ENCODE measurements around the gene NKTR. TPM values are rescaled to one million over a fixed set of nuclear protein-coding genes. Genes with fewer than 3 reads are reported as not detected.

NKTR gene
- total and polyA plus RNA-seq, 2 of the 13 experiments (the other 11 are each of a cell fraction or from before 2014, with no cell fraction given): 41.3 to 59.6 TPM

- no peak for TF ChIP-seq ELK4 (CRISPR knock-in tag; IDR thresholded peaks at IDR 0.05; ENCODE audit: borderline replicate concordance)
- TF ChIP-seq MYC (CRISPR knock-in tag; IDR thresholded peaks at IDR 0.05; ENCODE audit: borderline replicate concordance): no peak
- no peak for TF ChIP-seq GRHL1 (CRISPR knock-in tag; conservative IDR thresholded peaks at IDR 0.05)
- TF ChIP-seq HNF4A (CRISPR knock-in tag; IDR thresholded peaks at IDR 0.05): no peak
- TF ChIP-seq ZNF720 (CRISPR knock-in tag; IDR thresholded peaks at IDR 0.05): no peak
- TF ChIP-seq FOXC1 (CRISPR knock-in tag; IDR thresholded peaks at IDR 0.05; ENCODE audit: borderline replicate concordance): peak; percentile 13; the same call in 1 of the 2 replicates
- TF ChIP-seq ZNF230 (CRISPR knock-in tag; IDR thresholded peaks at IDR 0.05): no peak
- no peak for TF ChIP-seq HHEX (CRISPR knock-in tag; IDR thresholded peaks at IDR 0.05)
- TF ChIP-seq SOX6 (IDR thresholded peaks at IDR 0.05): no peak
- TF ChIP-seq SOX6 (CRISPR knock-in tag; IDR thresholded peaks at IDR 0.05): no peak
- no peak for TF ChIP-seq HOXA3 (CRISPR knock-in tag; IDR thresholded peaks at IDR 0.05)
- TF ChIP-seq ZNF547 (CRISPR knock-in tag; IDR thresholded peaks at IDR 0.05): peak; percentile 76; the same call in 1 of the 2 replicates
- no peak for TF ChIP-seq TOE1 (CRISPR knock-in tag; IDR thresholded peaks at IDR 0.05)
- TF ChIP-seq ZC3H13 (CRISPR knock-in tag; IDR thresholded peaks at IDR 0.05): no peak
- TF ChIP-seq TSC22D2 (CRISPR knock-in tag; IDR thresholded peaks at IDR 0.05; ENCODE audit: borderline replicate concordance): no peak
- TF ChIP-seq HDAC6 (IDR thresholded peaks at IDR 0.05; ENCODE audit: low read depth, low read length): no peak
- no peak for TF ChIP-seq IRF2 (CRISPR knock-in tag; IDR thresholded peaks at IDR 0.05)
- TF ChIP-seq, protein P1, sequence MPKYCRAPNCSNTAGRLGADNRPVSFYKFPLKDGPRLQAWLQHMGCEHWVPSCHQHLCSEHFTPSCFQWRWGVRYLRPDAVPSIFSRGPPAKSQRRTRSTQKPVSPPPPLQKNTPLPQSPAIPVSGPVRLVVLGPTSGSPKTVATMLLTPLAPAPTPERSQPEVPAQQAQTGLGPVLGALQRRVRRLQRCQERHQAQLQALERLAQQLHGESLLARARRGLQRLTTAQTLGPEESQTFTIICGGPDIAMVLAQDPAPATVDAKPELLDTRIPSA (CRISPR knock-in tag; IDR thresholded peaks at IDR 0.05; ENCODE audit: borderline replicate concordance): no peak
- TF ChIP-seq ZNF225 (CRISPR knock-in tag; IDR thresholded peaks at IDR 0.05): no peak
- TF ChIP-seq ZNF598 (CRISPR knock-in tag; IDR thresholded peaks at IDR 0.05; ENCODE audit: borderline replicate concordance): 0 out of 2 replicates have a peak, but pooled peaks have one; percentile 44
- no peak for TF ChIP-seq ZNF670 (CRISPR knock-in tag; IDR thresholded peaks at IDR 0.05; ENCODE audit: borderline replicate concordance)
Observed at GRCh38 chr3:42653303-42653559, 52.7 kb downstream of the NKTR start (continued).
